ENCODE measurements around the gene UPK3A.
"Not testable (repeated sequence)": the region's sequence is repeated elsewhere in the genome, so short reads cannot be mapped to it uniquely, and the experiment has no call there.

The UPK3A gene

GRCh38 chr22:45259754-45260394 lies 24.9 kb upstream of the UPK3A start:
- peaks cover 9% of the 10 kb centered on the region for H3K4me1 ChIP-seq (ENCODE audit: control insufficient read depth, insufficient read depth, low read length)
- no peak overlapping the region for H3K9ac ChIP-seq (ENCODE audit: low read length in 2 of 2)
- H3K36me3 ChIP-seq (ENCODE audit: control insufficient read depth in 2 of 2, insufficient read depth in 2 of 2, low read length in 2 of 2), result no peaks in the 10 kb centered on the region
- H3K4me3 ChIP-seq (ENCODE audit: low read length in 2 of 2), result no peak overlapping the region
- no peaks in the 10 kb centered on the region for H3K9me3 ChIP-seq (ENCODE audit: control insufficient read depth in 2 of 2, low read length in 2 of 2)
- no peaks in the 10 kb centered on the region for H3K27me3 ChIP-seq (ENCODE audit: control insufficient read depth in 1 of 2, insufficient read depth in 2 of 2, low read length in 2 of 2)
- H3K27ac ChIP-seq (ENCODE audit: low read length), result no peak overlapping the region

GRCh38 chr22:45260395-45260759 lies 24.4 kb upstream of the UPK3A start:
- H3K4me1 ChIP-seq (ENCODE audit: control insufficient read depth, insufficient read depth, low read length); H3K27me3 ChIP-seq (ENCODE audit: control insufficient read depth in 1 of 2, insufficient read depth in 2 of 2, low read length in 2 of 2); H3K27ac ChIP-seq (ENCODE audit: low read length); H3K4me3 ChIP-seq (ENCODE audit: low read length in 2 of 2); H3K36me3 ChIP-seq (ENCODE audit: control insufficient read depth in 2 of 2, insufficient read depth in 2 of 2, low read length in 2 of 2); H3K9ac ChIP-seq (ENCODE audit: low read length in 2 of 2); H3K9me3 ChIP-seq (ENCODE audit: control insufficient read depth in 2 of 2, low read length in 2 of 2): not testable (repeated sequence)

DNA sequence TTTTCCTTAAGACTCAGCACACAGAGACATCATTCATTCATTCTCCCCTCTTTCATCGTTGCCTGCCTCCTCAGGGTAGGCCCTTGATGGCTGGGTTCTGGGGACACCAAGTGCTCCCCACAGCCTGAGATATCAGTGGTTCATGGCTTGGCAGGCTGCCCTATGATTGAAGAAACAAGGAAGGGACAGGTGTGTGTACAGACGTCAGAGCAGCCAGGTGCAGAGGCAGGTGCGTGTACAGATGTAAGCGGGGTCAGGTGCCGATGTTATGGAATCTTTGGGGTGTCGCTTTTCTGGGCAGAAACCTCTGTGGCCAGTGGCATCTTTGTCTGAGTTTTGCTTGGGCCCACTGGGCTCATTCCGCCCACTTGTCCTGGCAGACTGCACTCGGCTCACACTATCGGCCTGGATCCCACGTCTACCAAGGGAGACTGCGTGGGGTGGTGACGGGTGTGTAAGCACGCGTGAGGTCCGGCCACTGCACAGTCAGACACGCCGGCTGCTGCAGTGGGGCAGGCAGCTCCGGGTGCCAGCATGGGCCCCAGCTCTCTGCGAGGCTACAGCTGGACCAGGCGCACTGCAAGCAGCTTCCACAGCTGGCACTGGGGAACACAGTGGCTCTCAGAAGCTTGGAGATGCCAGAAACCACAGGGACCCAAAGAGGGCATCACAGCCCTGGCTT lies 23.2 kb upstream of the UPK3A start:
- Histone ChIP-seq H3K27ac (ENCODE audit: low read length) (no peak overlapping the region), H3K4me1 (ENCODE audit: control insufficient read depth, insufficient read depth, low read length) (peaks cover 9% of the 10 kb centered on the region), H3K9ac (ENCODE audit: low read length in 2 of 2) (no peak overlapping the region), H3K27me3 (ENCODE audit: control insufficient read depth in 1 of 2, insufficient read depth in 2 of 2, low read length in 2 of 2) (no peaks in the 10 kb centered on the region), H3K9me3 (ENCODE audit: control insufficient read depth in 2 of 2, low read length in 2 of 2) (no peaks in the 10 kb centered on the region), H3K36me3 (ENCODE audit: control insufficient read depth in 2 of 2, insufficient read depth in 2 of 2, low read length in 2 of 2) (no peaks in the 10 kb centered on the region), H3K4me3 (ENCODE audit: low read length in 2 of 2) (no peak overlapping the region)

DNA sequence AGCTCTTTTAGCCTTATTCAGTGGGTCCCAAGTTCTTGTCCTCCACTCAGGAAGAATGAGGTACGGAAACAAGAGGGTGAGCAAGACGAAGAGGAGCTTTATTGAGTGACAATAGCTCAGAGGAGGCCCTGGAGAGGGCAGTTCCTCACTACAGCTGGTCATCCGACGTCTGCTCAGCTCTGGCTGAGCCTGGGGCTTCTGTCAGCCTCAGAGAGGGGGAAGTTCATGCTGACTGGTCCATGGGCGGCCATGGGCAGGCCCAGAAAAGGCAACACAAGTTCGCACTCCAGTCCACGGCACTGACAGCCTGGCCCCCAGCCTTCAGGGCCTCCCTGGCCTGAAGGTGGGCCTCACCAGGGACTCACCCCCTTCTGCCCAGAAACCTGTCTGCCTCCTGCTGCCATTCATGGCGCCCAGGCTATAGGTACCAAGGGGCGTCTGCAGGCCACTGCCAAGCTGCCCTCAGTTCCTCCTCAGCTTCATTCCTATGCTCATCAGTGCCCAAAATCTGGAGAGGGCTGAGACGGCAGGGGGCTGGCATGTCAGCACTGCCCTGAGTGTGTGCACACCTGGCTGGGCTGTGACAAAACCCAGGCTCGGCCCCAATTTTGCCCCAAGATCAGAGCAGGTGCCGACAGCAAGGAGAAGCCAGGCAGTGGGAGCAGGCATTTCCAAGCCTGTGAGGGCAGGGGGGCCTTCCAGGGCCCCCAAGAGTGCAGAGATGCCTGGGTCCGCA lies 22.4 kb upstream of the UPK3A start:
- Histone ChIP-seq H3K27ac (ENCODE audit: low read length) (no peak overlapping the region), H3K4me3 (ENCODE audit: low read length in 2 of 2) (no peak overlapping the region), H3K36me3 (ENCODE audit: control insufficient read depth in 2 of 2, insufficient read depth in 2 of 2, low read length in 2 of 2) (no peaks in the 10 kb centered on the region), H3K9me3 (ENCODE audit: control insufficient read depth in 2 of 2, low read length in 2 of 2) (no peaks in the 10 kb centered on the region), H3K9ac (ENCODE audit: low read length in 2 of 2) (no peak overlapping the region), H3K4me1 (ENCODE audit: control insufficient read depth, insufficient read depth, low read length) (peaks cover 9% of the 10 kb centered on the region), H3K27me3 (ENCODE audit: control insufficient read depth in 1 of 2, insufficient read depth in 2 of 2, low read length in 2 of 2) (no peaks in the 10 kb centered on the region)

DNA sequence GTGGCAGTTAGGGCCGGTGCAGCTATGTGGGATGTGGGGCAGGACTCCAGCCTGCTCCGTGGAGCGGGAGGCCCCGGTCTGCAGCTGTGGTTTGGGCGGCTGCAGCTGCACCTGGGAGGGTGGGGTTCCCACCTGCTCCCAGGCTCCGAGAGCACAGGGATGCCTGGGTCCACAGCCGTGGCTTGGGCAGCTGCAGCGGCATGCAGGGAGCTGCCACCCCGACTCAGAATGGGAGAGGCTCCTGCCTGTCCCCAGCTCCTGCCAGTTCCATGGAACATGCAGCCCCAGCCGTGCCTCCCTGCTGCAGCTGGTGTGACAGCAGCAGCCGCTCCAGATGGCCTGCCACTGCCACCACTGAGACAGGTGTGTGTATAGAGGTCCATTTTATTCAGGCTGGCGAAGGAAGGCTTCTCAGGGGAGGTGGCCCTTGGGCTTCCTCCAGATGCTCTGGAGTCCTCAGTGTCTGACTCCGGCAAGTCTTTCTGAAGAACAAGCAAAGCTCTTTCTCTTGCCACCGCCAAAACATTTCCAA lies 21.8 kb upstream of the UPK3A start:
- H3K27ac ChIP-seq (ENCODE audit: low read length), result peak overlapping the region; percentile 6
- no peak overlapping the region for H3K9ac ChIP-seq (ENCODE audit: low read length in 2 of 2)
- H3K36me3 ChIP-seq (ENCODE audit: control insufficient read depth in 2 of 2, insufficient read depth in 2 of 2, low read length in 2 of 2), result no peaks in the 10 kb centered on the region
- peaks cover 13% of the 10 kb centered on the region for H3K4me1 ChIP-seq (ENCODE audit: control insufficient read depth, insufficient read depth, low read length)
- H3K4me3 ChIP-seq (ENCODE audit: low read length in 2 of 2), result no peak overlapping the region
- H3K27me3 ChIP-seq (ENCODE audit: control insufficient read depth in 1 of 2, insufficient read depth in 2 of 2, low read length in 2 of 2), result peaks cover 0 to 4% of the 10 kb centered on the region in 2 donors
- H3K9me3 ChIP-seq (ENCODE audit: control insufficient read depth in 2 of 2, low read length in 2 of 2), result no peaks in the 10 kb centered on the region

- no peaks in the 10 kb centered on the region for H3K9me3 ChIP-seq (ENCODE audit: control insufficient read depth in 2 of 2, low read length in 2 of 2)
- no peak overlapping the region for H3K9ac ChIP-seq (ENCODE audit: low read length in 2 of 2)
- H3K4me3 ChIP-seq (ENCODE audit: low read length in 2 of 2), result no peak overlapping the region
- H3K4me1 ChIP-seq (ENCODE audit: control insufficient read depth, insufficient read depth, low read length), result peaks cover 14% of the 10 kb centered on the region
- peaks cover 0 to 4% of the 10 kb centered on the region in 2 donors for H3K27me3 ChIP-seq (ENCODE audit: control insufficient read depth in 1 of 2, insufficient read depth in 2 of 2, low read length in 2 of 2)
- no peaks in the 10 kb centered on the region for H3K36me3 ChIP-seq (ENCODE audit: control insufficient read depth in 2 of 2, insufficient read depth in 2 of 2, low read length in 2 of 2)
- peak overlapping the region; percentile 6 for H3K27ac ChIP-seq (ENCODE audit: low read length)
Measured at GRCh38 chr22:45263463-45264269, 21.1 kb upstream of the UPK3A start.

GRCh38 chr22:45265535-45265934 lies 19.2 kb upstream of the UPK3A start:
- Histone ChIP-seq H3K27ac (ENCODE audit: low read length) (no peak overlapping the region), H3K36me3 (ENCODE audit: control insufficient read depth in 2 of 2, insufficient read depth in 2 of 2, low read length in 2 of 2) (no peaks in the 10 kb centered on the region), H3K4me1 (ENCODE audit: control insufficient read depth, insufficient read depth, low read length) (peaks cover 24% of the 10 kb centered on the region), H3K9me3 (ENCODE audit: control insufficient read depth in 2 of 2, low read length in 2 of 2) (no peaks in the 10 kb centered on the region), H3K27me3 (ENCODE audit: control insufficient read depth in 1 of 2, insufficient read depth in 2 of 2, low read length in 2 of 2) (peaks cover 0 to 4% of the 10 kb centered on the region in 2 donors), H3K4me3 (ENCODE audit: low read length in 2 of 2) (no peak overlapping the region), H3K9ac (ENCODE audit: low read length in 2 of 2) (no peak overlapping the region)

DNA sequence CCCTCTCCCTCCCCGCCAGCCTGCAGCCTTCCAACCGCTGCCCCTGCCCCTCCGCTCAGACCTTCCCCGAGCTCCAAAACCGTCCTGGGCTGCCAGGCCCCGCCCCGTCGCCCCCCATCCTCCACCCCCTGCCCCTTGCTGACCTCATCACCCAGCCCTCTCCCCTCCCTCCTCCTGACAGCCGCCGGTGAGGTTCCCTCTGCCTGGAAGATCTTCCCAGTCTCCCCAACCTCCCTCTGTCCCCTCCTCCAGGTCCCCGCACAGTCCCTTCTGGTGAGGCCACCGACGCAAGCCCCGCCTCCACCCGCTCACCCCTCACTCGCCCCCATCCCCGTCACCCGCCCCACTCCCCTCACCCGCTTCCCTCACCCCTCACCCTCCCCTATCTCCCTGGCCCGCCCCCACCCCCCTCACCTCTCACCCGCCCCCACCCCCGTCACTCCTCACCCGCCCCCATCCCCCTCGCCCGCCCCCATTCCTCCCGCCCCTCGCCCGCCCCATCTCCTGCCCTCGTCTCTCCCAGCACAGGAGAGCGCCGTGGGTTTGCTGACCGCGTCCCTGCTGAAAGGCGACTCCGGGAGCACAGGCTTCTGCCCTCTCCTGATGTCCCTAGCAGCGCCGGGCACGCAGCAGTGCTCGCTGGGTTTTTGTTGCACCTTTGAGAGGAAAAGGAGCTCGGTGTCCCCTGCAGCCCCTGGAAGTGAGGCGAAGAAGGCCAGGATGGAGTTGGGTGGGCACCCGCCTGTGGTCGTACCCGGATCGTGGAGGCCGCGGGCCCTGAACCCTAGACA lies 16.4 kb upstream of the UPK3A start:
- peaks cover 28% of the 10 kb centered on the region for H3K4me1 ChIP-seq (ENCODE audit: control insufficient read depth, insufficient read depth, low read length)
- H3K27ac ChIP-seq (ENCODE audit: low read length), result no peak overlapping the region
- H3K4me3 ChIP-seq (ENCODE audit: low read length in 2 of 2), result peak overlapping the region; percentile 67 to 81
- H3K36me3 ChIP-seq (ENCODE audit: control insufficient read depth in 2 of 2, insufficient read depth in 2 of 2, low read length in 2 of 2), result no peaks in the 10 kb centered on the region
- H3K9me3 ChIP-seq (ENCODE audit: control insufficient read depth in 2 of 2, low read length in 2 of 2), result no peaks in the 10 kb centered on the region
- peaks cover 0 to 4% of the 10 kb centered on the region in 2 donors for H3K27me3 ChIP-seq (ENCODE audit: control insufficient read depth in 1 of 2, insufficient read depth in 2 of 2, low read length in 2 of 2)
- H3K9ac ChIP-seq (ENCODE audit: low read length in 2 of 2), result peak overlapping the region in 1 of 2 donors; percentile 55

DNA sequence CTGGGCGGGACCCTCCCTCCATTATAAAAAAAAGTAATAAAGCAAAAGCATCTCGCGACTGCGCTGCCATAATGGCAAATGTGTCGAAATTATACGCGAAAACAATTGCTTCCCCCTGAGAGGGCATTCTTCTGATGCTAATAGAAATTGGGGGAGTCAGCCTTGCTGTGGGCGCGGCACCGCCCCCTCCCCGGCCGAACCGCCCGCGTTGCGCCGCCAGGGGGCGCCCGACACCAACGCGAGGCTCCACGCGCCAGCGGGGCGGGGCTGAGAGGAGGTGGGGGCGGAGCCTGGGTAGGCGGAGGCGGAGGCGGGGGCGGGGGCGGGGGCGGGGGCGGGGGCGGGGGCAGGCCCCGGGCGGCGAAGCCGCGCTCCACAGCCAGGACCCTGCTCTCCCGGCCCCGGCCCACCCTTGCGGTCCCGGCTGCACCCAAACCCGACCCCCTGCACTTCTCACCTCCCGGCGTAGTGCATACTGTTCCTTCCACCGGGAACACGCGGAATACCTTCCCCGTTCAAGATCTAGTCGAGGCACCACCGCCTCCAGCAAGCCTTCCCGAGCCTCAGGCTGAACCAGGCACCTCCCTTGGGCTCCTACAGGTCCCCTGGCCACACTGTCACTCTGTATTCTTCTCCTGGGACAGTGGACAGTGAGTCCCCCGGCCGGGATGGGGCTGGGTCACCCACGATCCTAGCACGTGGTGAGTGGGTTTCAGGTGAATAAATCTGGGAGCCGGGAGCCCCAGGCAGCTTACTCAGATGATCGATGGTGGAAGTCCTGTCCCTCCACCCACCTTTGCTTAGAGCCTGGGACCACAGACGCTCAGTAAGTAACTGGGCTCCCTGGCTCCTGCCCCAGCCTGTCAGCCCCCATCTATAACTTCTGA lies 15.5 kb upstream of the UPK3A start:
- Histone ChIP-seq H3K27me3 (ENCODE audit: control insufficient read depth in 1 of 2, insufficient read depth in 2 of 2, low read length in 2 of 2) (peaks cover 0 to 4% of the 10 kb centered on the region in 2 donors), H3K27ac (ENCODE audit: low read length) (no peak overlapping the region), H3K9me3 (ENCODE audit: control insufficient read depth in 2 of 2, low read length in 2 of 2) (no peaks in the 10 kb centered on the region), H3K36me3 (ENCODE audit: control insufficient read depth in 2 of 2, insufficient read depth in 2 of 2, low read length in 2 of 2) (no peaks in the 10 kb centered on the region), H3K4me1 (ENCODE audit: control insufficient read depth, insufficient read depth, low read length) (peaks cover 24% of the 10 kb centered on the region), H3K4me3 (ENCODE audit: low read length in 2 of 2) (peak overlapping the region; percentile 73 to 81), H3K9ac (ENCODE audit: low read length in 2 of 2) (peak overlapping the region; percentile 29 to 55)
